KOPT-K1 (cell line): ENCODE results near the gene XCL1.
"Not testable (repeated sequence)": the region's sequence is repeated elsewhere in the genome, so short reads cannot be mapped to it uniquely, and the experiment has no call there.

Source experiments
- H3K27ac ChIP-seq: fragments of 200-600 bp; sonication (generic); 2 replicates; pipeline ENCODE4 v1.5.1; 2016; ENCODE audit warnings: antibody characterized with exemption, mild to moderate bottlenecking, low read depth, low read length; ENCODE audit not compliant: poor library complexity, severe bottlenecking
- H3K36me3 ChIP-seq: fragments of 200-600 bp; sonication (generic); 2 replicates; pipeline ENCODE4 v1.5.1; 2017; ENCODE audit warnings: antibody characterized with exemption, mild to moderate bottlenecking, low read length, moderate library complexity; ENCODE audit not compliant: insufficient read depth
- H3K9me3 ChIP-seq: fragments of 200-600 bp; sonication (generic); 2 replicates; pipeline ENCODE4 v1.5.1; 2017; ENCODE audit warnings: antibody characterized with exemption, low read length, mild to moderate bottlenecking; ENCODE audit not compliant: insufficient read depth, poor library complexity, severe bottlenecking

XCL1 gene

DNA sequence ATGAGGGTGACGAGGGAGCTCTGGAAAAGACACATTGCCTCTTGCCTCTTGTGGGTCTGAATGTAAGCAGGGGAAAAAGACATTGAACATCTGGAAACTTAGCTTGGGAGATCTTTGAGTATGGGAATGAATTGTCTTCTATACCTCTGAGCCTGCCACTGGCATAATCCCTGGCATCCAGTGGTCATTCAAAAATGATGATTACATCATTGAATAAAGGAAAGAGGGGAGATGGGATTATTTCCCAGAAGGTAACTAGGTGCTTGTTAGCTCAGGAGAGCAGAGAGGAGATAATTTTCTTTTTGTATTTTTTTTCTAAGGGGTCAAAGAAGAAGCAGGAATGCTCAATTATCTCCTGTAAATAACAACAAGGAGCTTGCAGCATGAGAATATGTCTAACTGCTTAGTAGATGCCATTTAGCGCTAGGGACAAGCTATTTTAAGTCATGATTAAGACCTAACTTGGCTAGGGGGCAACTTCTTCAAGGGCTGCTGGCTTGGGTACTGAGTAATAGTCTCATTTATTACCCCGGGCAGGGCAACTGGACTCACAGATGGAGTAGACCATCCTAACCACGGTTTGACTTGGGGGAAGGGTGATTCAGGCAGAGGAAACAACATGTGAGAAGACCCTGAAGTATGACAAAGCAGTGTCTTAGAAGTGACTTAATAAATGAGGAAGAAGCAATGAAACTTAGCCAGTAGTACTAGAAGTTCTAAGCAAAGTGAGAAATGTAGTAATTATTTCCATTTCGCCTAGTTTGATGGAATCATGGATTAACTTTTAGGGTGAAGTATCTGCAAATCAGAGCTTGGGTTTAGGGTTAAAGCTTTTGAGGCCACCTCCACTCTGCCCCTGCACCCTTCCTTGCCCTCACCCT is 21.6 kb upstream of the XCL1 start:
- Histone ChIP-seq H3K9me3 (no peaks in the 10 kb centered on the region), H3K27ac (peak overlapping the region; percentile 48), H3K36me3 (no peaks in the 10 kb centered on the region)

DNA sequence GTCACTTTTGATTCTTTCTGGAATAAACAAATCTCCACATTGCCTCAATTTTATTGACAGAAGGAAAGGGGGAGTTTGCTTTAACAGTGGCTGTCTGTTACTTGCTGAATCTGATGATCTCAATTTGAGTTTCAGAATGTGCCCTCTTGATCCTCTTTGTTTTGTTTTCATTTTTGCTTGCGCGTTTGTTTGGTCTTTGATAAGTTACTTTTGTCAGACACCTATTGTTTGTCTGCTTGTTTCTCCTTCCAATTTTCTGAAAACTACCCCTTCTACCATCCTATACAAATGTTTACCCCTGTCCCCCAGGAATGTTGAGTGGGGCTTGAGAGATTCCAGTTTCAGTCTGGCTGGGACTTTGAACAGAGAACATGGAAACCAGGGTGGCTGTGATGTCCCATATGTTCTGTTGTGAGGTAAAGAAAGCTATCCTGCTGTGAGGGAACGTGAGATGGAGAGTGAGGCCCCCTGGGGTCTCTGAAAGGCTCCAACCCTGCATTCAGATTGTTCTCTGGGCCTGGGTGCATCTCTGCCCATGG is 20.8 kb upstream of the XCL1 start:
- Histone ChIP-seq H3K27ac (peak overlapping the region; percentile 48), H3K36me3 (no peaks in the 10 kb centered on the region), H3K9me3 (no peaks in the 10 kb centered on the region)

GRCh38 chr1:168556647-168557046 is 19.8 kb upstream of the XCL1 start:
- H3K36me3 ChIP-seq: no peaks in the 10 kb centered on the region
- no peak overlapping the region for H3K27ac ChIP-seq
- H3K9me3 ChIP-seq: no peaks in the 10 kb centered on the region

DNA sequence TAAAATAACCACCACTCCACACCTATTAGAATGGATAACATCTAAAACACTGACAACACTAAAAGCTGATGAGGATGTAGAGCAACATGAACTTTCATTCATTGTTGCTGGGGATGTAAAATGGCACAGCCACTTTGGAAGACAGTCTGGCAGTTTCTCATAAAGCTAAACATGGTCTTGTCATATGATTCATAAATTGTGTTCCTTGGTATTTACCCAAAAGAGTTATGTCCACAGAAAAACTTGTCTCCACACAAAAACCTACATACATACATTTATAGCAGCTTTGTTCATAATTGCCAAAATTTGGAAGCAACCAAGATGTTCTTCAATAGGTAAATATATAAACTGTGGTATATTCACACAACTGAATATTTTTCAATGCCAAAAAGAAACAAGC is 16.0 kb upstream of the XCL1 start:
- Histone ChIP-seq H3K27ac (no peak overlapping the region), H3K36me3 (no peaks in the 10 kb centered on the region), H3K9me3 (no peaks in the 10 kb centered on the region)

DNA sequence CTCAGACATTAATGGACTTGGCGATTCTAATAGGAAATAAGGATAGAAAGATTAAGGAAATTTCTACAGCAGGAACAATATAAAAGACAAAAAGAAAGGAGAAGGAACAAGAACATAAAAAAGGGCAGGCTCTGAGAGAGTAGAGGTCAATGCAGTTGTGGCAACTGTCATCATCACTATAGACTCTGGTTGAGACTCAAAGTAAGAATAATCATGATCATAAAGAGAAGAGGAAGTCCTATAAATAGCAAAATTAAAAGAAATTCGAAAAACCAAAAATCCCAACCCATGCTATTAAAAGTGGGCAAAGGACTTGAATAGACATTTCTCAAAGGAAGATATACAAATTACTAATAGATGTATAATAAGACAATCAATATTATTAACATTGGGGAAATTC is 14.4 kb upstream of the XCL1 start:
- no peak overlapping the region for H3K27ac ChIP-seq
- H3K9me3 ChIP-seq: no peaks in the 10 kb centered on the region
- no peaks in the 10 kb centered on the region for H3K36me3 ChIP-seq

DNA sequence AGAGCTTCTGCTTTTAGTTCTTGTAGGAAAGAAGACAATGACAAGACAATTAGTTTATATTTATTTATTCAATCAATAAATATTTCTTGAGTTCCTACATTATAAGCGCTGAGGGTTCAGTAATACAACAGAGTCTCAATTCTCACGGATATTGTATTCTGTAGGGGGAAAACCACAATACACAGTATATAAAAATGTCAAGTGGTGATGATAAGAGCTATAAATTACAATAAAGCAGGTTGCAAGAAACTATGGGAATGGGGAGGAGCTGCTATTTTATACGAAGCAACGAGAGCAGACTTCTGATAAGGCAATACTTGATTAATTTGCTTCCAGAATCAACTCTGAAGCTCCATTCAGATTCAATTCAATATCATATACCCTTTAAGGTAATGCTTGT is 10.6 kb upstream of the XCL1 start:
- no peak overlapping the region for H3K27ac ChIP-seq
- H3K9me3 ChIP-seq: no peaks in the 10 kb centered on the region
- H3K36me3 ChIP-seq: no peaks in the 10 kb centered on the region

DNA sequence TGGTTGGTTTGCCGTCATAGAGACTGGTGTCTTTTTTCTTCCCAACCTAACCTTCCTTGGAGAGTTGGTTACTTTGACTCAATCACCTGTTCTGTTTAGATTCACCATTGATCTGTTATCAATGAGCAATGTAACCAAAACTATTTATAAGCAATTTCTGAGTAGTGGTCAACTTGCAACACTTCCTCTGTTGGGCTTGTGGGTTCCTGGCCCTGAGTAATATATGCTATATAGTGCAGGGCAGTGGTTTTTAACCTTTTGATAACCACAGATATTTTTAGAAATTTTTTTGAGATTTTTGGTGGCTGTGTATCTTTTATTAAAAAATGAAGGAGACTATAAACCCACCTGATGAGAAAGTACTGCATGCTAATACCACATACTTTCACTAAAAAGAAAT is 9.4 kb upstream of the XCL1 start:
- Histone ChIP-seq H3K9me3 (no peaks in the 10 kb centered on the region), H3K36me3 (no peaks in the 10 kb centered on the region)

DNA sequence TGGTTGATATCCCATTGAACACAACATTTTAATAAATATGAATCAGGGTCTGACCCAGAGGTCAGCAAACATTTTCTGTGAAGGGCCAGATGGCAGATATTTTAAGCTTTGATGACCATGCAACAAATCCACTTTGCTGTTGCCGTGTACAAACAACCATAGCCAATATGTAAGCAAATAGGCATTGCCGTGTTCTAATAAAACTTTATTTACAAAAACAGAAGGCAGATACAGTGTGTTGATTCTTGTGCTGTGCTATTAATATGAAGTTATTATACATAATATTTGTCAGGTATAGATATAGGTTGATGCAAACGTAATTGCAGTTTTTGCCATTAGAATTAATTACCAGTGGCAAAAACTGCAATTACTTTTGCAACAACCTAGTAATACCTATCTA is 8.8 kb upstream of the XCL1 start:
- H3K36me3 ChIP-seq: no peaks in the 10 kb centered on the region
- H3K27ac ChIP-seq: no peak overlapping the region
- no peaks in the 10 kb centered on the region for H3K9me3 ChIP-seq

More for the DNA sequence above, 9.4 kb upstream of the XCL1 start:
- no peak overlapping the region for H3K27ac ChIP-seq

GRCh38 chr1:168568346-168568745 is 8.1 kb upstream of the XCL1 start:
- Histone ChIP-seq H3K27ac (no peak overlapping the region), H3K9me3 (no peaks in the 10 kb centered on the region), H3K36me3 (no peaks in the 10 kb centered on the region)

GRCh38 chr1:168570652-168571051 is 5.8 kb upstream of the XCL1 start:
- Histone ChIP-seq H3K9me3 (no peaks in the 10 kb centered on the region), H3K36me3 (no peaks in the 10 kb centered on the region), H3K27ac (no peak overlapping the region)

DNA sequence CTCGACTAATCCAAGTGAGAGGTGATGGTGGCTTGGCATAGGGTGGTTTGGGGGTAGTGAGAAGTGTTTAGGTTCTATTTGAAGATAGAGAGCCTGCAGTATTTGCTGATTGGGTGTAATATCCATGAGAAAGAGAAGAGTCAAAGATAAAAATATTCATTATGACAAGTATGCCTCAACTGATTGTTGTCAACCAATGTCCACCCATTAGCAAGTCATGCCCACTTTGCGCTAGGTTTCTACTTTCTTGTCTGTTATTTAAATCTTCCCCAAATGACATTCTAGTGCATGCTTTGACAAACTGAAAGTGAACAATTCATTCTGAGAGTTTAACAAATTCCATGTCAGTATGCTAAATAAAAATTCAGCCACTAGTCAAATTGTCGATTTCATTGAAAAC is 3.8 kb upstream of the XCL1 start:
- H3K36me3 ChIP-seq: no peaks in the 10 kb centered on the region
- H3K27ac ChIP-seq: no peak overlapping the region
- no peaks in the 10 kb centered on the region for H3K9me3 ChIP-seq

GRCh38 chr1:168574234-168574633 is 2.2 kb upstream of the XCL1 start:
- not testable (repeated sequence) for H3K36me3 ChIP-seq, H3K27ac ChIP-seq, H3K9me3 ChIP-seq

GRCh38 chr1:168578531-168579185 is 2.3 kb downstream of the XCL1 start:
- H3K9me3 ChIP-seq, H3K36me3 ChIP-seq, H3K27ac ChIP-seq: not testable (repeated sequence)

DNA sequence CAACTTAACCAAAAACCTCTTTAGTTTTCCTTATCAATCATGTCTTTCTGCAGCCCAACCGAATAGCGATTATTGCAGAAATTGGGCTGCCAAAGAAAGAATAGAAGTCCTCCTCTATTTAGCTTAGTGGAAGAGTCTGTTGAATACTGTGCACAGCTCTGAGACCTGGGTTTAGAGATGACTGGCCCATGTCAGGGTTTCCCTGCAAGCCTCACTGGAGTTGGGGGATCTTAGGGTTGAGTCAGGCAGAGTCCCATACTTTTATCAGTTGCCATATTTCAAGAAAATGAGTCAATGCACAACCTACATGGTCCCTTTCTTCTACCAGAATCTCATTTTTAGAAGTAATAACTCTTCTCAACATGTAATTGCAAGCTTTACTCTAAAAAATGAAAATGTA is 3.9 kb downstream of the XCL1 start:
- not testable (repeated sequence) for H3K36me3 ChIP-seq, H3K9me3 ChIP-seq, H3K27ac ChIP-seq

GRCh38 chr1:168580991-168581390 is 4.6 kb downstream of the XCL1 start:
- not testable (repeated sequence) for H3K27ac ChIP-seq, H3K36me3 ChIP-seq, H3K9me3 ChIP-seq
